Loucy (cell line): Measurements from ENCODE around the gene CYSRT1.

ENCODE experiments used
- EZH2phosphoT487 ChIP-seq: fragments of 200-600 bp; IDR thresholded peaks from 2 replicates; pipeline ENCODE4 v1.6.1; 2018; ENCODE audit warnings: antibody characterized with exemption, mild to moderate bottlenecking, moderate library complexity, borderline replicate concordance
- TF ChIP-seq, protein P1 (sequence below): fragments of 200-600 bp; sonication (generic); conservative IDR thresholded peaks from 2 replicates; pipeline ENCODE4 v1.5.1; 2014; ENCODE audit warnings: mild to moderate bottlenecking, antibody characterized with exemption, low read length

GRCh38 chr9:137234055-137234697 lies 9.2 kb downstream of the CYSRT1 start:
- TF ChIP-seq, protein P1, sequence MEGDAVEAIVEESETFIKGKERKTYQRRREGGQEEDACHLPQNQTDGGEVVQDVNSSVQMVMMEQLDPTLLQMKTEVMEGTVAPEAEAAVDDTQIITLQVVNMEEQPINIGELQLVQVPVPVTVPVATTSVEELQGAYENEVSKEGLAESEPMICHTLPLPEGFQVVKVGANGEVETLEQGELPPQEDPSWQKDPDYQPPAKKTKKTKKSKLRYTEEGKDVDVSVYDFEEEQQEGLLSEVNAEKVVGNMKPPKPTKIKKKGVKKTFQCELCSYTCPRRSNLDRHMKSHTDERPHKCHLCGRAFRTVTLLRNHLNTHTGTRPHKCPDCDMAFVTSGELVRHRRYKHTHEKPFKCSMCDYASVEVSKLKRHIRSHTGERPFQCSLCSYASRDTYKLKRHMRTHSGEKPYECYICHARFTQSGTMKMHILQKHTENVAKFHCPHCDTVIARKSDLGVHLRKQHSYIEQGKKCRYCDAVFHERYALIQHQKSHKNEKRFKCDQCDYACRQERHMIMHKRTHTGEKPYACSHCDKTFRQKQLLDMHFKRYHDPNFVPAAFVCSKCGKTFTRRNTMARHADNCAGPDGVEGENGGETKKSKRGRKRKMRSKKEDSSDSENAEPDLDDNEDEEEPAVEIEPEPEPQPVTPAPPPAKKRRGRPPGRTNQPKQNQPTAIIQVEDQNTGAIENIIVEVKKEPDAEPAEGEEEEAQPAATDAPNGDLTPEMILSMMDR = no peak
- no peak for TF ChIP-seq EZH2phosphoT487
